Spleen (tissue), 11 donors: ENCODE data around the gene CBLC. TPM values are rescaled to one million over a fixed set of nuclear protein-coding genes. Genes with fewer than 3 reads are reported as not detected.

Experiments
- DNase-seq: peaks from one replicate; pipeline ENCODE4 v3.0.0-alpha.2; 2020
- H3K27ac ChIP-seq, 8 donors: fragments of 200-600 bp; sonication (generic) in 7 of 8; 1 replicate in 4 of 8; 2 replicates in 4 of 8; pipeline versions ENCODE4 v1.5.0 to v1.8.0; 2016 to 2021; ENCODE audit warnings: inconsistent platforms in 4 of 8, mild to moderate bottlenecking in 4 of 8, moderate library complexity in 1 of 8
- H3K27me3 ChIP-seq, 7 donors: fragments of 200-600 bp; sonication (generic) in 6 of 7; replicated peaks in 1 of 7; 1 replicate in 4 of 7; 2 replicates in 3 of 7; pipeline versions ENCODE4 v1.5.0 to v1.8.0; 2016 to 2021; ENCODE audit warnings: inconsistent platforms in 3 of 7, mild to moderate bottlenecking in 1 of 7
- H3K36me3 ChIP-seq, 6 donors: fragments of 200-600 bp; sonication (generic) in 5 of 6; 1 replicate in 4 of 6; 2 replicates in 2 of 6; pipeline versions ENCODE4 v1.5.0 to v1.8.0; 2016 to 2021; ENCODE audit warnings: inconsistent platforms in 2 of 6
- H3K4me1 ChIP-seq, 6 donors: fragments of 200-600 bp; sonication (generic) in 5 of 6; 1 replicate in 3 of 6; 2 replicates in 3 of 6; pipeline versions ENCODE4 v1.5.0 to v1.8.0; 2016 to 2021; ENCODE audit warnings: inconsistent platforms in 3 of 6
- H3K4me3 ChIP-seq, 8 donors: fragments of 200-600 bp; sonication (generic) in 7 of 8; 1 replicate in 4 of 8; 2 replicates in 4 of 8; pipeline versions ENCODE4 v1.5.0 to v1.8.0; 2016 to 2021; ENCODE audit warnings: inconsistent platforms in 4 of 8, mild to moderate bottlenecking in 4 of 8, moderate library complexity in 2 of 8
- H3K9me3 ChIP-seq, 8 donors: fragments of 200-600 bp; sonication (generic) in 7 of 8; 1 replicate in 4 of 8; 2 replicates in 4 of 8; pipeline versions ENCODE4 v1.5.0 to v1.8.0; 2016 to 2021; ENCODE audit warnings: inconsistent platforms in 4 of 8
- CTCF ChIP-seq, 11 experiments: fragments of 200-600 bp in 7 of 11; fragments of 450-650 bp in 4 of 11; sonication (generic) in 4 of 11; IDR thresholded peaks in 8 of 11; conservative IDR thresholded peaks in 3 of 11; 1 replicate in 7 of 11; 2 replicates in 4 of 11; pipeline versions ENCODE4 v1.4.0 to v1.8.0; 2016 to 2021; ENCODE audit warnings: antibody characterized with exemption in 11 of 11, inconsistent platforms in 4 of 11, mild to moderate bottlenecking in 1 of 11
- POLR2A ChIP-seq, 3 donors: fragments of 450-650 bp; IDR thresholded peaks; one replicate each; pipeline ENCODE4 v1.5.1; 2017; ENCODE audit warnings: antibody characterized with exemption in 3 of 3, mild to moderate bottlenecking in 1 of 3
- POLR2AphosphoS5 ChIP-seq, 3 donors: sonication (generic); formaldehyde crosslinking; IDR thresholded peaks; one replicate each; pipeline ENCODE4 v1.5.1; 2017; ENCODE audit warnings: antibody characterized with exemption in 3 of 3
- WGBS, 5 donors: extraction: QIAGEN DNeasy Blood & Tissue Kit in 3 of 5; methylation state at CpG; one replicate each; pipeline versions ENCODE4 v1.1.5 to v1.1.7; 2013 to 2018; 5-methylcytosine and 5-hydroxymethylcytosine counted together
- intact Hi-C: fragments of 100-400 bp; cut with DNase I; formaldehyde crosslinking; loops from one replicate; pipeline ENCODE4 v1.15.0; 2023; ENCODE audit warnings: low total_unique reads
- polyA plus RNA-seq, 3 donors: library from polyadenylated mRNA; stranded (reverse); fragments of 200-250 nt; gene quantifications; one replicate each; pipeline ENCODE4 v1.2.1, GENCODE V29; 2013
- total RNA-seq, 7 donors: library from RNA; depleted of rRNA in 3 of 7; stranded (reverse); fragments of >200 nt in 3 of 7; fragmentation: NEBNext Ultra II Directional in 4 of 7; extraction: Animal tissue kit (Norgen Biotek cat#: 25700) in 4 of 7; gene quantifications; one replicate each; pipeline versions ENCODE4 v1.1.0 to v1.2.1, GENCODE V29; 2016 to 2021
- donor health status: healthy with polysubstance abuse.
- donor health status: DM: no; HTN: no; CAD: no; lungs with moderate emphysema.
- donor health status: DM: no; HTN: no; CAD: no.
- donor health status: Bipolar disorder and iron deficiency.
- donor health status: healthy.
- donor health status: DM: no; HTN: no; CAD: no.
- donor health status: DM: yes; HTN: yes; CAD: no.

CBLC gene
- total and polyA plus RNA-seq, 10 donors: not detected

GRCh38 chr19:44752123-44752815, 25.4 kb upstream of the CBLC start:
- TF ChIP-seq POLR2AphosphoS5 (IDR thresholded peaks at IDR 0.05): no peak
- no peak for TF ChIP-seq CTCF (IDR thresholded peaks at IDR 0.05 in 8 of 11, conservative IDR thresholded peaks at IDR 0.05 in 3 of 11)
- no peak for TF ChIP-seq POLR2A (IDR thresholded peaks at IDR 0.05)
- H3K9me3 ChIP-seq: no peaks in the 10 kb centered on the region
- no peak for DNase-seq
- peak overlapping the region; percentile 71 to 99 (median 97) for H3K27ac ChIP-seq
- peaks cover 0 to 54% (median 40%) of the 10 kb centered on the region in 6 donors for H3K36me3 ChIP-seq
- H3K27me3 ChIP-seq: no peaks in the 10 kb centered on the region
- WGBS, 5 donors: 30 to 38% (median 32%) methylated on average over 8 of the region's 8 CpGs
- intact Hi-C loops: no loop called here
- H3K4me3 ChIP-seq: peak overlapping the region; percentile 20 to 85 (median 58)
- H3K4me1 ChIP-seq: peaks cover 57 to 95% (median 85%) of the 10 kb centered on the region in 6 donors

- intact Hi-C loops: no loop called here
- Histone ChIP-seq H3K4me1 (peaks cover 55 to 95% (median 84%) of the 10 kb centered on the region in 6 donors), H3K4me3 (peak overlapping the region; percentile 45 to 85 (median 58)), H3K9me3 (no peaks in the 10 kb centered on the region), H3K27ac (peak overlapping the region; percentile 93 to 99 (median 97)), H3K36me3 (peaks cover 0 to 62% (median 48%) of the 10 kb centered on the region in 6 donors), H3K27me3 (no peaks in the 10 kb centered on the region)
- DNase-seq: peak; percentile 99
- peak; percentile 96 to 98 (median 98) for TF ChIP-seq POLR2AphosphoS5 (IDR thresholded peaks at IDR 0.05)
- TF ChIP-seq CTCF (IDR thresholded peaks at IDR 0.05 in 8 of 11, conservative IDR thresholded peaks at IDR 0.05 in 3 of 11): peak in 5 of 11 experiments; percentile 12 to 38 (median 36)
- peak; percentile 32 to 92 (median 46) for TF ChIP-seq POLR2A (IDR thresholded peaks at IDR 0.05)
- WGBS, 5 donors: 5 to 10% (median 6%) methylated on average over 15 to 18 of the region's 18 CpGs
Measured at GRCh38 chr19:44752816-44753625, 24.7 kb upstream of the CBLC start.

GRCh38 chr19:44753626-44753931, 24.1 kb upstream of the CBLC start:
- Histone ChIP-seq H3K4me3 (peak overlapping the region; percentile 45 to 85 (median 58)), H3K27me3 (no peaks in the 10 kb centered on the region), H3K4me1 (peaks cover 55 to 97% (median 87%) of the 10 kb centered on the region in 6 donors), H3K27ac (peak overlapping the region; percentile 93 to 99 (median 97)), H3K9me3 (no peaks in the 10 kb centered on the region), H3K36me3 (peaks cover 0 to 67% (median 53%) of the 10 kb centered on the region in 6 donors)
- WGBS, 5 donors: 0 to 3% (median 1%) methylated on average over 7 to 11 of the region's 11 CpGs
- intact Hi-C loops: no loop called here
- TF ChIP-seq CTCF (IDR thresholded peaks at IDR 0.05 in 8 of 11, conservative IDR thresholded peaks at IDR 0.05 in 3 of 11) (peak in 1 of 11 experiments; percentile 5), POLR2A (IDR thresholded peaks at IDR 0.05) (no peak)
- no peak for DNase-seq
